HG02623 (cell line): ENCODE data around the gene CAMTA1.

Experiments
- ATAC-seq: cut with Tn5 transposase; IDR thresholded peaks from one replicate; pipeline ENCODE4 v1.9.1; 2021; ENCODE audit warnings: moderate library complexity; ENCODE audit not compliant: unreplicated experiment

CAMTA1 gene

DNA sequence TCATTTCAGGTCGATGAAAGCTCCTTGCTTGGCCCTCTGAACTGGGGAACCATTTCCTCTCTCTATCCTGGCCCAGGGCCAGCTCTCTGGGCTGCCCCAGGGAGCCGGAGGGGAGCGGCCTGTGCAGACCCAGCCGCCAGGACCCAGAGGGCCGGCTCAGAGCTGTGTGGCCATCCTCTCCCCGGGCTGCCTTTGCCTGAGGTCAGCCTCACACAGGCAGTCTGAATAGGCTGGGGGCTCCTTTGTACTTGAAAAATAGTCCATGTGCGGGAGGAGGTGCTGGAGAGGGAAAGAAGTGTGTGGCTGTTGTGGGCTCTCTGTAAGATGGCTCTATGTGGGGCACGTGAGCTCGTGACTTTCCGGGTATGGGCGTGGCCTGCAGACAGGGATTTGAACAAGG lies 710.7 kb downstream of the CAMTA1 start:
- no peak for ATAC-seq

DNA sequence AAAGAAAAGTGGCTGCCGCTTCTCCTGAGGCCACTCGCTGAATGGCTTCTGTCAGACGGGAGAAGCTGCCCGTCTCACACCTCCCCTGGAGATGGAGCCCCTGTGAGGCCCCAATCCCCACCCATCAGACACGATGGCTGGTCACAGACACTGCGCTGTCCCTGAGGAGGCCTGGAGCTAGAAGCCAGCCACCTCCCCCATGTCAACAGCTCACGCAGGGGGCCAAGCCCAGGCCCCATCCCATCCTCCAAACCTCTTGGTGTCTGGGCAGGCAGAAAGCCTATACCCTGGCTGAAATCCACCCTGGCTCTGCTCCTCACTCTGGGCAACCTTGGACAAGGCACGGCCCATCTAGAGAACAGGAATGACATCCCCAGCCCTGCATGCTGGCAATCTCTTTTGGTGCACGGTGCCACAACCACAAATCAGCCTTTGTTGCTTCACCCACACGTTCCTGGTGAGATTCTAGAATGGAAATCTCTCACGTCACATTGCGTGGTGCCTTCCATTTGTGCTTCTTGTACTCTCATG lies 711.9 kb downstream of the CAMTA1 start:
- no peak for ATAC-seq

GRCh38 chr1:7500381-7501083 lies 715.3 kb downstream of the CAMTA1 start:
- ATAC-seq = no peak

DNA sequence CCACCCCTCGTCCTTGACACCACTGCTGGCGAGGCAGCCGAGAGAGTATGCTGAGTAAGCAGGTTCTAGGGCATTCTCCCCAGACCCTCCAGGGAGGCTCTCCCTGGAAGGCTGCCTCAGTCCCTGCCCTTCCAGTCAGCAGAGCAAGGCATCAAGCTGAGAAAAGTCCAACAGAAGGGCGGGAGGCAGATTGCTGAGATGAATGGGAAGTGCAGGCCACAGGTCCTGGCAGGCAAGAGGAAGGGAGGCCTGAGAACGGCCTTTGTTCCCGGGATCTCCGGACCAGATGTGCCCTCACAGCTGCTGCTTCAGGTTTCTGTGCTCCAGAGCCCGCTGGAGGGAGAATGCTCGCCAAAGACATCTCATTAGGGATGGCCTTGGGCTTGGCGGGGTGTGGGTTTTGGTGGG lies 715.8 kb downstream of the CAMTA1 start:
- ATAC-seq = no peak

DNA sequence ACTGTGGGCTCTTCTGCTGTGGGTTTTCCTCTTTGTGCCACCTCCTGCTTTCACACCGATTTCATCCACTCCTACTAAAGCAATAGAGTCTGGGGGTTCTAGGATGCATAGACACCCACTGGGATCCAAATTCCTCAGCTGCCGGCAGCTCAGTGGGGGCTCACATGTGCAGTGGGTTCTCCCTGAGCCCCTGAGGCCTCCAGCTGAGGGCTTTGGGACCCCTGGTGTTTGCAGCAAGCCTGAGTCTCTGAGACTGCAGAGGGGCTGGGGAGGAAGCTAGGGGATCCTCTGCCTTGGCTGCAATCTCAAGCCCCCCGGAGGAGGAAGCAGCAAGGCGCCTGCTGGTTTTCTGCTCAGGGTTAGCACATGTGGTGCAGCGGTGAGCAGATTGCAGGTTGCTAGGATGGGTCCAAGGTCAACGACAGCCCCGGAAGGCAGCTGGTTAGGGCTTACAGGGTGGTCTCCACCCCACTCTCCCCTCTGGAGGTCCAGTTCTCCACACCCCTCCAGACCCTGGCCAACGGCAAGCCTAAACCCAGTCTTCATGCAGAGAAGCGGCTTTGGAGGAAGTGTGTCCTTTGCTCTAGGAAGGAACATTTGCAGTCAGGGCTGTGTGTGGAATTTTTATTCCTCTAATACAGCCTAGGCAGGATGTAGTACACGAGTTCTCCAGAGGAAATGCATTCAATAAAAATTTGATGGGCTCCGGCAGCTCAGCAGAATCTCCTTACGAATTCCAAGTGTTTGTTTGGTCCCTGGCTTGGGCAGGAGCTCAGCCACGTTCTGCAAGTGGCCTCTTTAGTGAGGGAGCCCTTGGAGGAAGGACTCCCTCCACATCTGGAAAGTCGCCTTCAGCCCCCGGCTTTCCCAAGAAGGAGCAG lies 716.7 kb downstream of the CAMTA1 start:
- no peak for ATAC-seq

- no peak for ATAC-seq
Observed at GRCh38 chr1:7503691-7504437, 718.6 kb downstream of the CAMTA1 start.

GRCh38 chr1:7504438-7504720 lies 719.1 kb downstream of the CAMTA1 start:
- no peak for ATAC-seq

- ATAC-seq = no peak
Observed at GRCh38 chr1:7505094-7505770, 720.0 kb downstream of the CAMTA1 start.

DNA sequence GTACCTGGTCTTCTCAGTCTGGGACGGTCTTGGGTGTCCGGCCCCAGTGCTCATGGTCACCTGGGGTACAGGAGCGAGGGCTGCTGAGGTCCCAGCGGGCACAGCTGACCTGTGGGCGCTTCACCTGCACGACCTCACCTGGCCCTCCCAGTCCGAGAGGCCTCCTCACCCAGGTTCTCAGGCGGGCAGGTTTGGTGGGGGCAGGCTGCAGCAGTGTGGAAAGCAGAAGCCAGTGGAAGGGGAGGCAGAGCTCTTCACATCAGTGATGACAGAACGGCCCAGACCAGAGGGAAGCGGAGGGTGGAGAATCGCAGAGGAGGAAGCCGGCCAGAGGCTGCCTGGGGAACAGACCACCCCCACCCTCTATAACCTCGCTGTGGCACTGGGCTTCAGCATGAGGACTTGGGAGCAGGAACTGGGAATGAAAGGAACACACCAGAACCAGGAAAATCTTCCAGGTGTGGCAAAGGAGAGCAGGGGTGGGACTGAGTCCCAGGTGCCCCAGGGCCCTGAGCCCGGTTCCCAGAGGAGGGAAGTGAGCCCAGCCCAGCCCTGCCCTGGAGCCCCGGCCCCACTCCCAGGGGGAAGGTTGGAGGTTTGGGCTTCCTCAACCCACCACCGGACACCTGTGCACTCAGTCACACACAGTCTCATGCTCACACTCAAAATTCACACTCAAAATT lies 720.7 kb downstream of the CAMTA1 start:
- ATAC-seq = no peak

- ATAC-seq = no peak
Observed at GRCh38 chr1:7506454-7507284, 721.4 kb downstream of the CAMTA1 start.

DNA sequence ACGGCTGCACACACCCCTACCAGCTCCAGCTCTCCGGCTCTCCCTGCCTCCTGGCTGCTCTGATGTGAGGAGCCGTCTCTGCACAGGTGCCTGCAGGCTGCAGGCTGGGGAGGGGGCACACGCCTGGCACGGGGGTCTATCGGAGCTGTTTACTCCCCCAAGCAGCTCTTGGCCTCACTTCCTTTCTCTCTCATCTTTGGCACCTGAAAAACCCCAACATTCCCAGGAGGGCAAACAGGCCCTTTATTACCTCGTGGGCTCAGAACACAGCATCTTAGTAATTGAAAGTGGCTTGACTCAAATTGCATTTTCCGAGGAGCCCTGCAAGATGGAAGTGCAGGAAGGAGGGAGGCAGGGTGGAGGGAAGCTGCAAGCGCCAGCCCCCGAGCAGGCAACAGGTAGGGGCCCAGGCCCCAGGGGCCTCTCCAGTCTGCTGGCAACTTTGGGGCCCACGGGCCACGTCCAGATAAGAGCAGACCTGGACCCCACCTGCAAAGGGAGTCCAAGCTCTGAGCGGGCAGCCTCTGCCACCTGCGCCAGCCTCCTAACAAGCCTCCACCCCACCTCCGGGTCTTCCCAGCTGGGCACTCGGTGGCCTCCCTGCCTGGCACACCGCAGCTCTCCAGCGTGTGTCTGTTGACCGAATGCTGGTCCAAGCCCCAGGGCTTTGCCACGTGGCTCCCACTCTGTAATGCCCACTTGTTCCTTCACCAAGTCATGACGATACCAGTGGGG lies 722.2 kb downstream of the CAMTA1 start:
- ATAC-seq = no peak

- ATAC-seq = no peak
Observed at GRCh38 chr1:7508052-7508933, 723.0 kb downstream of the CAMTA1 start.

GRCh38 chr1:7508934-7509519 lies 723.8 kb downstream of the CAMTA1 start:
- no peak for ATAC-seq

- ATAC-seq = no peak
Observed at GRCh38 chr1:7509598-7509997, 724.3 kb downstream of the CAMTA1 start.

GRCh38 chr1:7510389-7510931 lies 725.2 kb downstream of the CAMTA1 start:
- no peak for ATAC-seq

- ATAC-seq = no peak
Observed at GRCh38 chr1:7511381-7511780, 726.1 kb downstream of the CAMTA1 start.

DNA sequence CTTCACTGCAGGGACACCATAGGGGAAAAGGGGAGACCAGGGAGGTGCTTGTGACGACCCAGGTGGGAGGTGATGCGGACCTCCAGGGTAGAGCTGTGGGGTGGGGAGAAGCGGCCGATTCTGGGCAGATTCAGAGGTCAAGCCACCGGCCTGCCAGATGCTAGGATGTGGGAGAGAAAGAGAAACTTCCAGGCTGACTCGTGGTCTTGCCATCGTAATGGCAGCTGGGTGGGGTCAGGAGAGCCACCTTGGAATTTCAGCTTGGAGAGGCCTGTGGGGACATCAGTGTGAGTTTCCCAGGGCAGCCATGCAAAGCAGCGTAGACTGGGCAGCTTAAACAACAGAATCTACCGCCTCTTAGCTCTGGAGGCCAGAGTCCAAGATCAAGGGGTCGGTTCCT lies 727.8 kb downstream of the CAMTA1 start:
- no peak for ATAC-seq
